22Rv1 (cell line): ENCODE results near the gene CCDC148.

Experiments
- ZFX ChIP-seq: fragments of 450-650 bp; IDR thresholded peaks from 2 replicates; pipeline ENCODE4 v1.6.1; 2017; ENCODE audit warnings: antibody characterized with exemption, borderline replicate concordance
- TF ChIP-seq, protein P1 (sequence below): fragments of 450-650 bp; IDR thresholded peaks from 2 replicates; pipeline ENCODE4 v1.5.1; 2017; ENCODE audit warnings: mild to moderate bottlenecking

- TF ChIP-seq, protein P1, sequence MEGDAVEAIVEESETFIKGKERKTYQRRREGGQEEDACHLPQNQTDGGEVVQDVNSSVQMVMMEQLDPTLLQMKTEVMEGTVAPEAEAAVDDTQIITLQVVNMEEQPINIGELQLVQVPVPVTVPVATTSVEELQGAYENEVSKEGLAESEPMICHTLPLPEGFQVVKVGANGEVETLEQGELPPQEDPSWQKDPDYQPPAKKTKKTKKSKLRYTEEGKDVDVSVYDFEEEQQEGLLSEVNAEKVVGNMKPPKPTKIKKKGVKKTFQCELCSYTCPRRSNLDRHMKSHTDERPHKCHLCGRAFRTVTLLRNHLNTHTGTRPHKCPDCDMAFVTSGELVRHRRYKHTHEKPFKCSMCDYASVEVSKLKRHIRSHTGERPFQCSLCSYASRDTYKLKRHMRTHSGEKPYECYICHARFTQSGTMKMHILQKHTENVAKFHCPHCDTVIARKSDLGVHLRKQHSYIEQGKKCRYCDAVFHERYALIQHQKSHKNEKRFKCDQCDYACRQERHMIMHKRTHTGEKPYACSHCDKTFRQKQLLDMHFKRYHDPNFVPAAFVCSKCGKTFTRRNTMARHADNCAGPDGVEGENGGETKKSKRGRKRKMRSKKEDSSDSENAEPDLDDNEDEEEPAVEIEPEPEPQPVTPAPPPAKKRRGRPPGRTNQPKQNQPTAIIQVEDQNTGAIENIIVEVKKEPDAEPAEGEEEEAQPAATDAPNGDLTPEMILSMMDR: peak; percentile 31
- TF ChIP-seq ZFX: no peak
Observed at GRCh38 chr2:158457826-158458616, 1.5 kb upstream of the CCDC148 start.
